NB4 (cell line): ENCODE results near the gene ASPG.

Source experiments
- POLR2A ChIP-seq: IDR thresholded peaks from 2 replicates; pipeline ENCODE4 v1.6.1; 2011; ENCODE audit warnings: mild to moderate bottlenecking; ENCODE audit not compliant: insufficient read length; ENCODE audit errors: extremely low read depth
- TF ChIP-seq, protein P1 (sequence below): IDR thresholded peaks from 2 replicates; pipeline ENCODE4 v1.6.1; 2011; ENCODE audit warnings: low read depth, low read length

GRCh38 chr14:104147346-104148125 lies 62.0 kb downstream of the ASPG start:
- TF ChIP-seq POLR2A: no peak
- TF ChIP-seq, protein P1, sequence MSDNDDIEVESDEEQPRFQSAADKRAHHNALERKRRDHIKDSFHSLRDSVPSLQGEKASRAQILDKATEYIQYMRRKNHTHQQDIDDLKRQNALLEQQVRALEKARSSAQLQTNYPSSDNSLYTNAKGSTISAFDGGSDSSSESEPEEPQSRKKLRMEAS: no peak
